AG09319 (cell line): Measurements from ENCODE around the gene KRTAP10-4.

Experiments used
- DNase-seq: peaks from one replicate; pipeline ENCODE4 v3.0.0-alpha.2; 2010; ENCODE audit warnings: low read depth; ENCODE audit errors: extremely low read depth
- TF ChIP-seq, protein P1 (sequence below): IDR thresholded peaks from 2 replicates; pipeline ENCODE4 v1.5.1; 2011; ENCODE audit warnings: low read depth, mild to moderate bottlenecking, inconsistent platforms, low read length, moderate library complexity

The KRTAP10-4 gene

DNA sequence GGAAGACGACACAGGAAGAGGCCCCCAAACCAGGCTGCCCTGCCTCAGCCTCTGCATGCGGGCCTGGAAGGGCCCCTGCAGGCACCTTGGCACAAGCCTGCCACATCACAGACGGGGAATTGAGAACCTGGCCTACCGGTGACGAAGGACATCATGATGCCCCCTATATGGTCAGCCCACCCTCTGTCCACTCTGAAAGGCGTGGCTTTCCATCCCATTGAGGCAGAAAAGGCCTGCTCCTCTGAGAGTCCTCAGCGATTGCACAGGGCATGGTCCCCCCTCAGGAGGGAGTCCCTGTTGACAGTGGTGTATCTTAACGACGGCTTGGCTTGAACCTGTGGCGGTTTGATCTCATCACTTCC lies 44.9 kb upstream of the KRTAP10-4 start:
- DNase-seq = no peak
- TF ChIP-seq, protein P1, sequence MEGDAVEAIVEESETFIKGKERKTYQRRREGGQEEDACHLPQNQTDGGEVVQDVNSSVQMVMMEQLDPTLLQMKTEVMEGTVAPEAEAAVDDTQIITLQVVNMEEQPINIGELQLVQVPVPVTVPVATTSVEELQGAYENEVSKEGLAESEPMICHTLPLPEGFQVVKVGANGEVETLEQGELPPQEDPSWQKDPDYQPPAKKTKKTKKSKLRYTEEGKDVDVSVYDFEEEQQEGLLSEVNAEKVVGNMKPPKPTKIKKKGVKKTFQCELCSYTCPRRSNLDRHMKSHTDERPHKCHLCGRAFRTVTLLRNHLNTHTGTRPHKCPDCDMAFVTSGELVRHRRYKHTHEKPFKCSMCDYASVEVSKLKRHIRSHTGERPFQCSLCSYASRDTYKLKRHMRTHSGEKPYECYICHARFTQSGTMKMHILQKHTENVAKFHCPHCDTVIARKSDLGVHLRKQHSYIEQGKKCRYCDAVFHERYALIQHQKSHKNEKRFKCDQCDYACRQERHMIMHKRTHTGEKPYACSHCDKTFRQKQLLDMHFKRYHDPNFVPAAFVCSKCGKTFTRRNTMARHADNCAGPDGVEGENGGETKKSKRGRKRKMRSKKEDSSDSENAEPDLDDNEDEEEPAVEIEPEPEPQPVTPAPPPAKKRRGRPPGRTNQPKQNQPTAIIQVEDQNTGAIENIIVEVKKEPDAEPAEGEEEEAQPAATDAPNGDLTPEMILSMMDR = no peak

DNA sequence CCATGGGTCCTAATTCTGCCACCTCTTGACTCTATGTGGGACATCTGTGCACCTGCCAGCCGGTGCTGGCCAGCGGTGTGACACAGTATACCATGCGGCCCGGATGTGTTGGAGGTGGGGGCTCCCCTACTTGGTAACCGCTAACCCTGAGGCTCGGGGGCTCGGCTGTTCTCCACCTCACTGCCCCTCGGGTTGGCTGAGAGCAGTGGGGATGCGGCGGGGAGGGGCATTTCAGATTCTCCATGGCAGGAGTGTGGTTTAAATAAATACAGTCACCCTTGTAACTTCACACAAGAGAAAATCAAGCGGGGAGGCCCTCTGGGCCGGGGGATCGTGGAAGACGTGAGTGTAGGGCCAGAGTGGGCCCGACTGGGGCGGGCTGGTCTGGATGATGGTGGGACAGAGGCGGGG lies 44.5 kb upstream of the KRTAP10-4 start:
- TF ChIP-seq, protein P1 = no peak
- no peak for DNase-seq

DNA sequence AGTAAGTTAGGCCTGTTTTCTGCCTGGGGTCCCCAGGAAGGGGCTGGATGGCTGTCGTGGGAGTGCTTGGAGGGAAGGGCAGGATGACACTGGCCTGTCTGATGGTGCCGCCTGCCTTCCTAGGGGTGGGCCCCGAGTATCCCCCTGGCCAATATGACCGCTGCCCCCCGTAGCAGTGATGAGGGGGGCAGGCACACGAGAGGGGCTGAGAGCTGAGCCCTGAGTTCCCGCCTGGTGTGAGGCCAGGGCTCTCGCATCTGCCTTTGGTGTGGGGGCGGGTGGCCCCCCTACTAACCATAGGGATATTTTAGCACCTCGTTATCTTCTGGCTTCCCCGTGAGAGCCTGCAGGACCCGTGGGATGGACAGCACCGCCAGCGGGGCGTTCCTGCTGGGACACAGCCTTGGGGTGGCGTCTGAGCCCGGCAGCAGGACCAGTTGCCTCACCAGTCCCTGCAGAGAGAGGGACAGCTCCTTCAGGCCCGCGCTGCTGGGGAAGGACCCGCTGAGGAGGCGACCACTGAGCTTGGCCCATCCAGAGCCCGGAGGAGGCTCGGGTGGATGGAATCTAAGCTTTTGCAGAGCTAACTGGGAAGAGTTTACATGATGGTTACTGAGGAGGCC lies 43.9 kb upstream of the KRTAP10-4 start:
- no peak for DNase-seq
- TF ChIP-seq, protein P1 = no peak

DNA sequence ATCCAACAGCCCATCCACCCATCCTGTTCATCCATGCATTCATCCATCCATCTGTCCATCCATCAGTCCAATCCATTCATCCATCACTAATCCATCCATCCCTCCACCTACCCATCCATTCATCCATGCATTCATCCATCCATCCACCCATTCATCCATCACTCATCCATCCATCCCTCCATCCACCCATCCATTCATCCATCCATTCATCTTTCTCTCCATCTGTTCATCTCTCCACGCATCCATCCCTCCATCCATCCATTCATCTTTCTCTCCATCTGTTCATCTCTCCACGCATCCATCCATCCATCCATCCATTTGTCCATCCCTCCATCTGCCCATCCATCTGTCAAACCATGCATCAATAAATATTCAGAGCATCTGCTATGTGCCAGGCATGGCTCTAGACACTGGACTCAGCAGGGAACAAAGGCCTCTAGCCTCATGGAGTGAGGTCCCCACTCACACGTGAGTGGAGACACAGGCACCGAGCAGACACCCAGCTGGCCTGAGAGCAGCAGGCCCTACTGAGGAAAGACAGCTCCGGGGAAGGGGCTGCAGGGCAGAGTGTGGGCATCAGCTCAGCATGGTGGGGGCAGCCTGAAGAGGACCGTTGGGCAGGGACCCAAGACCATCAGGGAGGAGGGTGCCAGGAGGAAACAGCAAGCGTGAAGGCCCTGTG lies 43.2 kb upstream of the KRTAP10-4 start:
- DNase-seq = no peak
- TF ChIP-seq, protein P1 = no peak

DNA sequence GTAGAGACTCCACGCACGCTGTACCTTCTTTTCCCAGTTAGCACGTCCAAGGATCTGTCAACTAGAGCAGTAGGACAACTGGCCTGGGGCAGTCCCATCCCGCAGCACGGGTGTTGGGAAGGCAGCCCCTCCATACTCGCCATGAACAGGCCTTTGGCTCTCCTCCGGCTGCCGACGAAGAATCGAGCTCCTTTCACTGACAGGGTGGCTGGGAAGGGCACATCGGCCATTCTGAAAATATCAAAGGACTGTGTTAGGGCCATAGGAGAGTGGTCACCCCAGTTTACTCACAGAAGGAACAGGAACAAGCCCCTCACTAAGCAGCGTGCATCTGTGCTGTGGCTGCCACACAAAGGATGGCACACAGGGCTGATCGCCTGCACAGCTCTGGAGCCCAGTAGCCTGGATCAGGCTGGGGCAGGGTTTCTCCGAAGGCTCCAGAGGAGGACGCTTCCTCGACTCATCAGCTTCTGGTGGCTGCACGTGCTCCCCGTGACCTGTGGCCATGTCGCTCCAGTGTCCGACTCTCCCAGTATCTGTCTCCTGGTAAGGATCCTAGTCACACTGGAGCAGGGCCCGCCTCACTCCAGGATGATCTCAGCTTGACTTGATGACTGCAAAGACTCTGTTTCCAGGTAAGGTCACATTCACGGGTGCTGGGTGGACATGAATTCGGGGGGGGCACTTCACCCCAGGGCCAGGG lies 42.5 kb upstream of the KRTAP10-4 start:
- TF ChIP-seq, protein P1 = no peak
- DNase-seq = no peak

DNA sequence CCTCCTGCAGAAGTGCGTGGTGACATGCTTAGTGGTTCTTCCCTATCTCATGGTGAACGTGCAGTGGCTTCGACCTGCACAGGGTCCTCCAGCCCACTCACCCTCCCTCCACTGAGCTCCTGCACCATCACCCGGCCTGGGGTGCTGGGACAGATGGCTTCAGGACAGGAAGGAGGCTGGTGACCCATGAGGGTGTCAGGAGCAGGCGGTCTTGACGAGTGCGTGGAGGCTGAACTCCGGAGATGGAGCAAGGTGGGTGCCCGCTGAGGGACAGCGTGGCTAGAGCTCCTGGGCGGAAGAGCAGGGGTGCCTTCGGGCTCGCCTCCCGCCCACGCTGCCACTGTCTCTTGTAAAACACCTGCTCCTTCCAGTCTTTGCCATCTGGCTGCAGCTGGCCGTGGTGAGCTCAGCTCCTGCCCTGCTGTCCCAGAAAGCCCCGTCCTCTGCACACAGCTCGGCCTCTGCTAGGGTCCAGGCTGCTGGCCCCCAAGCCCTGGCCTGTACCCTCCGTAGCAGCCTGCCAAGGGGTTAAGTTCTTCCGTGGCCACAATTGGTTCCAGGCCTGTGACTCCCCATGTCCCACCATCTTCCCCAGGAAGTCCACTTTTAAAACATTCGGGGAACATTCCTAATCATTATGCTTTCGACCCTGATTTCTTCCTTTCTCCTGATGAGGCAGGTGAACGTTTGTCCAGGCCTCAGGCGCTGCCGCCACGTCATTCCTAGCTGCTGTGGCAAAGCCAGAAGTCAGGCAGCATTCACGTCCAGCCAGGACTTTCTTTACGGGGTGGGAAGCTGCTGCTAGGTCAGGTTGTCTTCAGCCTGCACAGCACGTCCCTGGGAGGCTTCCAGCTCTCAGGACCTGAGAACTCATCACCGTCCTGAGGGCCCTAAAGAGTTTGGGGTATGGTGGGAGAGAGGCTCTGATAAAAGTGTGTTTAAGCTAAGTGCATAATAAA lies 41.6 kb upstream of the KRTAP10-4 start:
- TF ChIP-seq, protein P1 = no peak
- no peak for DNase-seq
